HL-60 (cell line): ENCODE measurements around the gene EXOC4.

Experiments
- CTCF ChIP-seq: IDR thresholded peaks from one replicate; pipeline ENCODE4 v1.5.1; 2011; ENCODE audit warnings: low read length, control low read depth, inconsistent platforms; ENCODE audit not compliant: insufficient read depth
- GABPA ChIP-seq: IDR thresholded peaks from 2 replicates; pipeline ENCODE4 v1.6.1; 2012; ENCODE audit warnings: low read depth

- TF ChIP-seq CTCF, result no peak
- TF ChIP-seq GABPA, result no peak
These were observed 555.6 kb downstream of the EXOC4 start for GRCh38 chr7:133808493-133808866.
